Activated CD8-positive, alpha-beta memory T cell treated with anti-CD3 and anti-CD28 coated beads, Interleukin-2, amount 50 U/mL, for 1 hour (primary cell): ENCODE measurements around the gene BHLHA15.

Experiments
- DNase-seq: peaks from one replicate; pipeline ENCODE4 v3.0.0-alpha.2; 2020; ENCODE audit errors: extremely low read depth

BHLHA15 gene

DNA sequence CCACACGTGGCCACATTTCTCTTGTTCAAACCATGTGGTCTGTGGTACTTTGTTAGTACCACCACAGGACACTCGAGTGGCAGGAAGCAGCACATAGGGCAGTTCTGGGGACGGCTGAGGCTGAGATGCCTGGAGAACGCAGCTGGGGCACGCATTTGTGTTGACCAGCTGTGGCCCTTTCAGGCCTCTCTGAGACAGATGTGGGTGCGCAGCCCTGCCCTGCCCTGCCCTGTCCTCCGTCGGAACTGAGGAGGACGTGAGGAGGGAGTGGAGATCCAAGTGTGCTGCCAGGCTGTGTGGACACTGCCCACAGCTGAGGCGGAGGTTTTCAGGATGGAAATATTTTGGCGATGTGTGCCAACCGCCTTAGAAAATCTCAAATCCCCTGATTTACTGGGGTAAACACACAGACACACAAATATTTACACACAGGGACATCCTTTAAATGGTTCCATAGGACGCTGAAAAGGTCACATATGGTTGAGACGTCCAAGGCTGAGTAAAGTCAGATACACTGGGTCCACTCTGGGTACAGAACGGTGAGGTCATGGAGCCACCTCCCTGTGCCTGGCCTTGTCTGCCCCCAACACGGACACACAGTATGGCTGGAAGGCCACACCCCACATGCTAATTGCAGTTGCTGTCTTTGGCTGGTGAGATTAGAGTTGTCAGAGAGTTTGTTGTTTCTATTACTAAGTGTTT is 14.8 kb downstream of the BHLHA15 start:
- DNase-seq, result no peak

DNA sequence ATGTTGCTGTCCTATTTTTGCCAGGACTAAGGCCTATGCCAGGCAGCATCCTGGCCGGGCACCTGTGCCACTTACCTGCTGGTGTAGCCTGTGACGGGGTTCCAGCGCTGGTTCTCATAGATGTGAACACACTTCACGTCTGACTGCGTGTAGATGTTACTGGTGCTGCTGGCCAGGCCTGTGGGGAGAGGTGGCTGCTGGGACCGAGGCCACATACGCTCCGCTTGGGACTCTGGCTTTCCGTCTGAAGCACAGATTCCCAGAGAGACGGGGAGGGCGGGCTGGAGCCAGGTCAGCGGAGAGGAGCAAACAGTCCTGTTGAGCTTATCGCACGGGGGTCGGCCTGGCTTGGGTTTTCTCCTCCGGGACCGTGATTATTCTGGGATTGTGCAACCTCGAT is 16.7 kb downstream of the BHLHA15 start:
- DNase-seq, result no peak

GRCh38 chr7:98228801-98229200 is 17.6 kb downstream of the BHLHA15 start:
- DNase-seq, result no peak

DNA sequence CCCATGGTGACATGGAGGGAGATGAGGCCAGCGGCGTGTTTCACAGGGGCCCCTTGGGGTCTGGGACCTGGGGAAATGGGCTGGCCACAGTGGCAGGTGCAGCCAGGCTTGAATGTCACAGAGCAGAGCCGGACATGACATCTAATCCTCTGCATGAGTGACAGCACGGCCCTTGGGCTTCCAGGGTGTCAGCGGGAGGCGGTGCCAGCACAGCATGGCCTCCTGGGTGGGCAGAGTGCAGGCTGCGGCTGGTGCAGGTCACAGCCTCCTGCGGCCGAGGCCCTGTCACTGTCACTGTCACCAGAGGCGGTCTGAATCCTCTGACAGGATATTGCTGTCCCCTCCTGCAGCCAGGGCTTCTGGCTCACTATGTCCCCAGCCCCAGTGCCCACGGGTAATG is 18.2 kb downstream of the BHLHA15 start:
- DNase-seq, result no peak

GRCh38 chr7:98229991-98230745 is 18.9 kb downstream of the BHLHA15 start:
- DNase-seq, result no peak

- no peak for DNase-seq
Measured at GRCh38 chr7:98230746-98231471, 19.7 kb downstream of the BHLHA15 start.

- no peak for DNase-seq
Measured at GRCh38 chr7:98231493-98232262, 20.4 kb downstream of the BHLHA15 start.

DNA sequence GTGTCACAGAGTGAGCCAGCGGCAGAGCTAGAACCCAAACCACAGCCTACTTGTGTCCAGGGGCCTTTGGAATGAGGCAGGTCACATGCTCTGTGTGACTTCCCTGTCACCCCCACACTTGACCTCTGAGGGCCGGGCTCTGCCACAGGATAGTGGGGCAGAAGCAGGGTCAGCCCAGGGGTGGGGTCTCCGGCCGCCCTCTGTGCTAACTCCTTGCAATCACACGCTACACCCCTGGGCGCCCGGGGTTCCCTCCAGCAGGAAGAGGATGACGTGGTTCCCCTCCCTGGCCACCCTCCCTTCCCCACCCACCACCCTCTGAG is 21.0 kb downstream of the BHLHA15 start:
- no peak for DNase-seq

GRCh38 chr7:98232799-98233198 is 21.6 kb downstream of the BHLHA15 start:
- no peak for DNase-seq

DNA sequence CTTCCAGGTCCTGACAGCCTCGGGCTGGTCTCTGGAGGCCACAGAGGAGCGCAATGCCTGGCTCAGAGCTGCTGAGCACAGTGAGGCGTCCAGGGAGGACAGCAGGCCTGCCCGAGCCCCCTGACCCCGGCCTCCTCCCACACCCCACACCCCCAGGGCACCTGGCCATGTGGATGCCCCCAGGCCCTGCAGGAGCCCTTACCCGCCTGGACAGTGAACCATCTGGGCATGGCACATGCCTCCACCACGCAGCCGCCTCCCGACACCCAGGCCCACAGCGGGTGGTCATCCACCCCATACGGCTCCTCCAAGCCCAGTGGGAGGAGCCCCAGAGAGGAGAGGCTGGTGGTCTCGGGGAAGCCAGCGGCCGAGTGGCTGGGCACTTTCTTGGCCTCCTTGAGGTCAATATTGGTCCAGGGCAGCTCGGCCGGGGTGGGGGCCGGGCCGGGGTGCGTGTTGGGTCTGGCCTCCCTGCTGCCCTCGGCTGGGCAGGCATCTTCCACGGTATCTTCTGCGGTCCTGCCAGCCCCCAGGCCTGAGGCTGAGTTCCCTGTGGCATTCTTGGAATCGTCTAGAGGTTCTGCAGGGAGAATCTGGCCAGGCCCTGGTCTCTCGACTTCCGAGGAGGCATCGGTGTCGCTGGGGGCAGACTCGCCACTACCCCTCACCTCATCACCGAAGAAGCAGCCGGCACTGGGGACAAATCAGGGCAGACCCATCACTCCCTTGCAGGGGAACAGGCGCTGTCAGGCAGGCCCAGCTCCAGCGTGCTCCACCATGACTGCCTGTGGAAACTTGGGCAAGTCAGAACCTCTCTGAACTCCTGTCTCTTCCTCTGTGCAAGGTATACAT is 22.2 kb downstream of the BHLHA15 start:
- DNase-seq, result no peak

- DNase-seq, result no peak
Measured at GRCh38 chr7:98234429-98235147, 23.3 kb downstream of the BHLHA15 start.

- no peak for DNase-seq
Measured at GRCh38 chr7:98235901-98236300, 24.7 kb downstream of the BHLHA15 start.

GRCh38 chr7:98236355-98237185 is 25.3 kb downstream of the BHLHA15 start:
- no peak for DNase-seq

GRCh38 chr7:98238076-98238475 is 26.8 kb downstream of the BHLHA15 start:
- no peak for DNase-seq

DNA sequence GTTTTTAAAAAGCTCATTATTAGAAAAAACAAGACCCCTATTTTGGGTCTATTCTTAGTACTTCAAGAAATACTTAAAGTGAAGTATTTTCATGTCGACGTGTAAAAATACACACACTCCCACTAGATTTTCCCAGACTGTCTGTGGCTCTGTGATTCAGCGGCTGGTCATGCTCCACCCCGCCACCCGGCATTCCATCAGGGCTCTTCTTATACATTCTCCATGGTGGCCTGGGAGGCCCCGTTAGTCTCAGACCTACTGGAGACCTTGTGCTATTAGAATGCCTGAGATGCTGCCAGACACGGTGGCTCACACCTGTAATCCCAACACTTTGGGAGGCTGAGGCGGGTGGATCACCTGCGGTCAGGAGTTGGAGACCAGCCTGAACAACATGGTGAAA is 27.7 kb downstream of the BHLHA15 start:
- no peak for DNase-seq

GRCh38 chr7:98240961-98241673 is 29.9 kb downstream of the BHLHA15 start:
- DNase-seq, result no peak

DNA sequence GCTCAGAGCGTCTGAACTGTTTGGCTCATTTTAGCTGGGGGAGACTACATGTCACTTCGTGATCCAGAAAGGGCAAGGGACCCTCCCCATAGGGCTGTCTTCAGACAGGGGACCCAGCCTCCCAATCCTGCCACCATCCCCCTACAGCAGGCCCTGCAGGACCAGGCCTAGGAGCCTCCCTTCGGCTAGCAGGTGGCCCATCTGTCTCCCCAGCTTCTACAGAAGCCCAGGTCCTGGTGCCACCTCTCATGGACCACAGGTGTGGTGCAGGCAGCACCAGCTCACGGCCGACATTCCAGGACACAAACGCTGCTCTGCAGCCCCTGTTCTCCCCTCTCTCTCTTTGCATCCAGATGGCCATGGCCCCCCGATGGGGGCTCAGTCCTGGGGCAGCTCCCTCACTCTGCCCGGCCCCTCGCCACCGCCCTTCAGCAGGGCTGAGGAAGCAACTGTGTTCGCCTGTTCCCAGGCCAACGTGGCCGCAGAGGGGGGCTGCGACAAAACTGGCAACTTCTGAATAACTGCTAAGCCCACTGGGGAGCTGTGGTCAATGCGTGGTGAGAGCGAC is 30.5 kb downstream of the BHLHA15 start:
- no peak for DNase-seq

DNA sequence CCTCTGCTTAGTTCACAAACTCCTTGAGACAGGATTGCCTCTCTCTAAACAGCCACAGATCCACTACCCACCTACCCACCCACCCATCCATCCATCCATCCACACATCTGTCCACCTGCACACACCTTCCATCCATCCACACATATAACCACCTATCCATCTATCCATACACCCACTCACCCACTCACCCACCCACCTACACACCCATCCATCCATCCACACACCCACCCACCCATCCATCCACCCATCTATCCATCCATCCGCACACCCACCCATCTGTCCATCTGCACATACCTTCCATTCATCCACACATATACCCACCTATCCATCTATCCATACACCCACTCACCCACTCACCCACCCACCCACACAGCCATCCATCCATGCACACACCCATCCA is 31.1 kb downstream of the BHLHA15 start:
- no peak for DNase-seq

DNA sequence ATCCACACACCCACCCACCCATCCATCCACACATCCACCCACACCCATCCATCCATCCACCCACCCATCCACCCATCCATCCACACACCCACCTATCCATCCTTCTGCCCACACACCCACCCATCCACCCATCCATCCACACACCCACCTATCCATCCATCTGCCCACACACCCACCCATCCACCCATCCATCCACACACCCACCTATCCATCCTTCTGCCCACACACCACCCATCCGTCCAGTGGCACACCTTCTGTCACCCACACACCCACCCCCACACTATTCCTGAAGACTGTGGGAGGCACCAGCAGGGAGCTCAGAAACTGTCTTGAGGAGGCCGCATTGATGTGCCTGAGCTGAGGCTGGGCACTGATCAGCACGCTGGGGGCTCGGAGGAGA is 31.7 kb downstream of the BHLHA15 start:
- no peak for DNase-seq
